ENCODE data around the gene ARFIP1.

DNA sequence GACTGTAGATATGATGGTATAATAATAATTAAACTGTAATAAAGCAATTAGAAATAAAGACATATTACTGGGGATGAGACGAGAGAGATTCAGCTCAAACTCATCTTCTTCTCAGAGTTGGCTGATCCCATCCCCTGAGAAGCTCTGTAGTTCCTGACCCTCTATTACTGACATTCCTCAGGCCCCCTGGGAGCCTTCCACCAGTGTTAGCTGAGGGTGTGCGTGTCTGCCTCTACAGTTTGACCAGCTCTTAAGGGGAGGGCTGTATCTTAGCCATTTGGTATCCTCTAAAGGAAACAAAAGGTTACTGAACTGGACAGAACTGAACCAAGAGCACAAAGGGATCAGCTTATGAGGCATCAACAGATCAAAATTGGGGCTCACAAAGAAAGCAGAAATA, 167.6 kb downstream of the ARFIP1 start:
- TF ChIP-seq, protein P1, sequence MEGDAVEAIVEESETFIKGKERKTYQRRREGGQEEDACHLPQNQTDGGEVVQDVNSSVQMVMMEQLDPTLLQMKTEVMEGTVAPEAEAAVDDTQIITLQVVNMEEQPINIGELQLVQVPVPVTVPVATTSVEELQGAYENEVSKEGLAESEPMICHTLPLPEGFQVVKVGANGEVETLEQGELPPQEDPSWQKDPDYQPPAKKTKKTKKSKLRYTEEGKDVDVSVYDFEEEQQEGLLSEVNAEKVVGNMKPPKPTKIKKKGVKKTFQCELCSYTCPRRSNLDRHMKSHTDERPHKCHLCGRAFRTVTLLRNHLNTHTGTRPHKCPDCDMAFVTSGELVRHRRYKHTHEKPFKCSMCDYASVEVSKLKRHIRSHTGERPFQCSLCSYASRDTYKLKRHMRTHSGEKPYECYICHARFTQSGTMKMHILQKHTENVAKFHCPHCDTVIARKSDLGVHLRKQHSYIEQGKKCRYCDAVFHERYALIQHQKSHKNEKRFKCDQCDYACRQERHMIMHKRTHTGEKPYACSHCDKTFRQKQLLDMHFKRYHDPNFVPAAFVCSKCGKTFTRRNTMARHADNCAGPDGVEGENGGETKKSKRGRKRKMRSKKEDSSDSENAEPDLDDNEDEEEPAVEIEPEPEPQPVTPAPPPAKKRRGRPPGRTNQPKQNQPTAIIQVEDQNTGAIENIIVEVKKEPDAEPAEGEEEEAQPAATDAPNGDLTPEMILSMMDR (tag by site-specific recombination; IDR thresholded peaks at IDR 0.05): no peak
- TF ChIP-seq ZBTB21 (tag by site-specific recombination; IDR thresholded peaks at IDR 0.05): no peak
- TF ChIP-seq, protein P2, sequence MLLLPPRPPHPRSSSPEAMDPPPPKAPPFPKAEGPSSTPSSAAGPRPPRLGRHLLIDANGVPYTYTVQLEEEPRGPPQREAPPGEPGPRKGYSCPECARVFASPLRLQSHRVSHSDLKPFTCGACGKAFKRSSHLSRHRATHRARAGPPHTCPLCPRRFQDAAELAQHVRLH (tag by site-specific recombination; IDR thresholded peaks at IDR 0.05): no peak
